Ascending aorta (tissue), 2 donors: ENCODE data around the gene ATP6V1B1. TPM values are rescaled to one million over a fixed set of nuclear protein-coding genes. Genes with fewer than 3 reads are reported as not detected.

Experiments
- DNase-seq, 2 donors: peaks; one replicate each; pipeline ENCODE4 v3.0.0-alpha.2; 2019; ENCODE audit warnings: low spot score in 2 of 2
- H3K27ac ChIP-seq, 2 donors: fragments of 200-600 bp; sonication (generic); one replicate each; pipeline ENCODE4 v1.5.1; 2016 to 2017; ENCODE audit warnings: mild to moderate bottlenecking in 1 of 2
- H3K27me3 ChIP-seq: fragments of 200-600 bp; sonication (generic); one replicate; pipeline ENCODE4 v1.5.1; 2017
- H3K36me3 ChIP-seq, 2 donors: fragments of 200-600 bp; sonication (generic); one replicate each; pipeline ENCODE4 v1.5.1; 2016
- H3K4me1 ChIP-seq, 2 donors: fragments of 200-600 bp; sonication (generic); one replicate each; pipeline ENCODE4 v1.5.1; 2016 to 2017; ENCODE audit warnings: mild to moderate bottlenecking in 1 of 2
- H3K4me3 ChIP-seq, 2 donors: fragments of 200-600 bp; sonication (generic); one replicate each; pipeline ENCODE4 v1.5.1; 2016 to 2017; ENCODE audit warnings: mild to moderate bottlenecking in 1 of 2
- H3K9me3 ChIP-seq, 2 donors: fragments of 200-600 bp; sonication (generic); one replicate each; pipeline ENCODE4 v1.5.1; 2016
- intact Hi-C: fragments of 100-400 bp; cut with DNase I; formaldehyde crosslinking; loops from one replicate; pipeline ENCODE4 v1.15.1; 2023
- total RNA-seq: library from RNA; depleted of rRNA; stranded (reverse); fragments of >200 nt; gene quantifications from one replicate; pipeline ENCODE4 v1.1.0, GENCODE V29; 2016
- TF ChIP-seq, protein P1 (sequence below), 3 experiments: fragments of 200-600 bp in 2 of 3; fragments of 450-650 bp in 1 of 3; sonication (generic) in 2 of 3; IDR thresholded peaks; one replicate each; pipeline ENCODE4 v1.5.1; 2016 to 2019; ENCODE audit warnings: antibody characterized with exemption in 3 of 3, mild to moderate bottlenecking in 1 of 3, moderate library complexity in 1 of 3

The ATP6V1B1 gene
- total RNA-seq, 1 donor from 2014 or later: not detected

DNA sequence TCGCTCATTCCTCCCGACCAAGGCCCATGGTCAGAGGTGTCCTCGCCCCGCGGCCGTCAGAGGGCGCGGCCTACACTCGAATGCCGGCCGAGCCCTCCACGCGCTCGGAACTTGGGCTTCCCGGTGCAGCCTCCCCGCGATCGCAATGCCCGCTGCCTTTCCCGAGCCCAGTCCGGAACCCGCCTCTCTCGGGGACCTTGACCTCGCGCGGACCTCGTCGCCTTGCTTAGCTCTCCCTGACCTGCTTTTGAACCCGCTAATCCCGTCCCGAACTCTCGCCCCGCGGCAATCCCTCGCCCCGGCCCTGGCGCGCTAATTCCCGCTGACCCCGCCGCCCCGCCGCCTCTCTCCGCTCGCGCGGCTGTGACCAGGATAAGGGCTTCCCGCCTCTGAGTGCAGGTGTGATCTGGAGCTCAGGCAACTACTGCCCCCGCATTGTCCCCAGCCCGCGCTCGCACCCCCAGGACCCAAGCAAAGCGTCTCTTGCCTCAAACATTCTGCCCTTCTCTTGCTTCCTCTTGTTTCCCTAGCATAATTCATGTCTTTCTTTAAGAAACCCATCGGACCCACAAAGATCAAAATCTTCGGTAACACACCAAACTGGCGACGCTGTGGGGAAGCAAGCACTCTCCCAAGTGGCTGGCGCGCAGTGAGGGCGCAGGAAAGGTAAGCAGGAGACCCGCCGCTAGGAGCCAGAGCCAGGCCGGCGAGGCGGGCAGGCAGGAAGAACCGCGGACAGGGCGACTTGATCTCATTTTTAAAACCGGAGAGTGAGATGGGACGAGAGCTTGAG is 46.6 kb upstream of the ATP6V1B1 start:
- peak overlapping the region; percentile 18 to 34 for H3K4me3 ChIP-seq
- no peak for DNase-seq
- intact Hi-C loops: no loop called here

DNA sequence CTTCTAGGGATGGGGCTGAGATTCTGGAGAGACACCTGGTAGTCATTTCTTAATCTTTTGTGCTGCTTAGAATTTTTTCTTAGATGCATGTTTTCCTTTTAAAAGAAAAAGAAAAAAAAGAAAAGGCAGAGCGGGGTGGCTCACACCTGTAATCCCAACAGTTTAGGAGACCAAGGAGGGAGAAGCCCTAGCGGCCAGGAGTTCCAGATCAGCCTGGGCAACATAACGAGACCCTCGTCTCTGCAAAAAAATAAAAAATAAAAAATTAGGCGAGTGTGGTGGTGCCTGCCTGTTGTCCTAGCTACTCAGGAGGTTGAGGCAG is 46.0 kb upstream of the ATP6V1B1 start:
- DNase-seq: no peak
- peaks cover 8 to 11% of the 10 kb centered on the region in 2 donors for H3K4me1 ChIP-seq
- peaks cover 23% of the 10 kb centered on the region for H3K27me3 ChIP-seq
- H3K4me3 ChIP-seq: no peak overlapping the region
- TF ChIP-seq, protein P1, sequence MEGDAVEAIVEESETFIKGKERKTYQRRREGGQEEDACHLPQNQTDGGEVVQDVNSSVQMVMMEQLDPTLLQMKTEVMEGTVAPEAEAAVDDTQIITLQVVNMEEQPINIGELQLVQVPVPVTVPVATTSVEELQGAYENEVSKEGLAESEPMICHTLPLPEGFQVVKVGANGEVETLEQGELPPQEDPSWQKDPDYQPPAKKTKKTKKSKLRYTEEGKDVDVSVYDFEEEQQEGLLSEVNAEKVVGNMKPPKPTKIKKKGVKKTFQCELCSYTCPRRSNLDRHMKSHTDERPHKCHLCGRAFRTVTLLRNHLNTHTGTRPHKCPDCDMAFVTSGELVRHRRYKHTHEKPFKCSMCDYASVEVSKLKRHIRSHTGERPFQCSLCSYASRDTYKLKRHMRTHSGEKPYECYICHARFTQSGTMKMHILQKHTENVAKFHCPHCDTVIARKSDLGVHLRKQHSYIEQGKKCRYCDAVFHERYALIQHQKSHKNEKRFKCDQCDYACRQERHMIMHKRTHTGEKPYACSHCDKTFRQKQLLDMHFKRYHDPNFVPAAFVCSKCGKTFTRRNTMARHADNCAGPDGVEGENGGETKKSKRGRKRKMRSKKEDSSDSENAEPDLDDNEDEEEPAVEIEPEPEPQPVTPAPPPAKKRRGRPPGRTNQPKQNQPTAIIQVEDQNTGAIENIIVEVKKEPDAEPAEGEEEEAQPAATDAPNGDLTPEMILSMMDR (IDR thresholded peaks at IDR 0.05): no peak
- no peak overlapping the region for H3K27ac ChIP-seq
- H3K9me3 ChIP-seq: no peaks in the 10 kb centered on the region
- no peaks in the 10 kb centered on the region for H3K36me3 ChIP-seq
- intact Hi-C loops: no loop called here

More for the DNA sequence above, 46.6 kb upstream of the ATP6V1B1 start:
- Histone ChIP-seq H3K4me1 (peaks cover 8 to 11% of the 10 kb centered on the region in 2 donors), H3K27ac (no peak overlapping the region), H3K9me3 (no peaks in the 10 kb centered on the region), H3K36me3 (no peaks in the 10 kb centered on the region), H3K27me3 (peaks cover 23% of the 10 kb centered on the region)
- TF ChIP-seq, protein P1 (IDR thresholded peaks at IDR 0.05): no peak

DNA sequence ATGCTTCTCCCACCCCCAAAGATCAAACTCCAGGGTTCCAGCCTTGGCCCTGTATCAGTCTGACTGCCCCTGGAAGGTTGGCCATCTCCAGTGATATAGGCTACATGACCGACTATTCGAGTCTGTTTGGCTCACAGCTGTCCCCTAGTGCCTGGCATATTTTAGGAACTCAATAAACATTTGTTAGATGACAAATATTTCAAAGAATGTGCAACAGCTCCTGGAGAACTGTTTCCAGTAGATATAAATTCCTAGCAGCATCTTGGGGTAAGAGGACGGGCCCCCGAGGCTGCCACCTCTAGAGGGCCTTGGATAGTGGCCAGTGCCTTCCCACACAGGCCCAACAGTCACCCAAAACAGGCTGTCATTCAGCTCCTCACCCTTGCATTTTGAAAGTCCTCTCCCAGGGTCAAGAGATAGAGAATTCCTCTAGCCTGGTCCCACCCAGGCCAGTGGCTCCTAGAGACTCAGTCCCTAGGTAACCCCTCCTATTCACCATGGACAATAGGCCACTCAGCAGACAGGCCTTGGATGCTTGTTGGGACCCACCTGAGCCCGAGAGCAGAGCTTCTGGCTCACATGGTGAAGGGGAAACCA is 45.1 kb upstream of the ATP6V1B1 start:
- peaks cover 8 to 11% of the 10 kb centered on the region in 2 donors for H3K4me1 ChIP-seq
- H3K27ac ChIP-seq: no peak overlapping the region
- no peaks in the 10 kb centered on the region for H3K9me3 ChIP-seq
- intact Hi-C loops: no loop called here
- no peaks in the 10 kb centered on the region for H3K36me3 ChIP-seq
- no peak for DNase-seq
- peaks cover 16% of the 10 kb centered on the region for H3K27me3 ChIP-seq
- TF ChIP-seq, protein P1 (IDR thresholded peaks at IDR 0.05): no peak
- no peak overlapping the region for H3K4me3 ChIP-seq

DNA sequence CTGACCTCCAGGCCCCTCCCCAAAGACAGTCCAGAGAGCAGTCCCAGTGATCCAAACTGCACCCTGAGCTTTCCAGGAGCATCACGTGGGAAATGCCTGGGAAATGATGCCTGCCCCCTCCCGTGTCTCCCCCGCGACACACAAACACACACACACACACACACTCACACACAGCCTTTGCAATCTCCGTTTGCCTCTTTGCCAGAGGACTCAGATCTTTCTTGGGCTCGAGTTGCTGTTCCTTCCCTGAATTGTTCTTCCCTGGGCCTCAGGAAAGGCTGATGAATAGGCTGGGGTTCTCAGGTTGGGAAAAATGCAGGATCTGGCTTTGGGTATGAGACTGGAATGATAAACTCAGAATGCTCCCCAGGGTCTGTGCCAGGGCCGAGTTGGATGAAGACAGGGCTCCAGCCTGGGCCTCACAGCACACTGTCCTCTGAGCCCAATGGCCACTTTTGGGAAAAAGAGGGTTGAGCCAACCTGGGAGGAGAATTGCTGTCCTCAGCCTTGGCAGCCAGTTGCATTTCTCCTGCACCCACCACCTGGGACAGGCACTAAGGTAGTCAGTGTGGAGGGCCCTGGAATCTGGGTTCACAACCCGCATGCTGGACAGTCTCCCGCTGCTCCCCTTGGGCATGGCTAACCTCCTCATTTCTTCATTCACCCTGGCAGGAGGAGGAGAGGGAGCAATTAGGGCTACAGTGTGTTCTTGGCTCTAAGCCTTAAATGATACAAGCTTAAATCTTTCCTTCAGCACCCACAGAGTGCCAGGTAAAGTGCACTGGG is 43.9 kb upstream of the ATP6V1B1 start:
- H3K4me3 ChIP-seq: no peak overlapping the region
- intact Hi-C loops: no loop called here
- DNase-seq: no peak
- no peak overlapping the region for H3K27ac ChIP-seq
- TF ChIP-seq, protein P1 (IDR thresholded peaks at IDR 0.05): no peak
- peaks cover 8 to 11% of the 10 kb centered on the region in 2 donors for H3K4me1 ChIP-seq
- peaks cover 9% of the 10 kb centered on the region for H3K27me3 ChIP-seq
- no peaks in the 10 kb centered on the region for H3K9me3 ChIP-seq
- no peaks in the 10 kb centered on the region for H3K36me3 ChIP-seq

- TF ChIP-seq, protein P1 (IDR thresholded peaks at IDR 0.05): no peak
- intact Hi-C loops: no loop called here
- H3K27me3 ChIP-seq: peaks cover 9% of the 10 kb centered on the region
Observed at GRCh38 chr2:70892750-70893149, 43.0 kb upstream of the ATP6V1B1 start.

More at GRCh38 chr2:70892750-70893149, 43.0 kb upstream of the ATP6V1B1 start:
- no peaks in the 10 kb centered on the region for H3K36me3 ChIP-seq
- H3K27ac ChIP-seq: no peak overlapping the region
- H3K4me3 ChIP-seq: no peak overlapping the region
- no peaks in the 10 kb centered on the region for H3K9me3 ChIP-seq
- DNase-seq: no peak
- peaks cover 2 to 3% of the 10 kb centered on the region in 2 donors for H3K4me1 ChIP-seq
